GM12878 (cell line): ENCODE data around the gene MAGEA2.
"Not testable (repeated sequence)": the region's sequence is repeated elsewhere in the genome, so short reads cannot be mapped to it uniquely, and the experiment has no call there.

Experiments
- CTCF ChIP-seq, 3 experiments: IDR thresholded peaks in 2 of 3; conservative IDR thresholded peaks in 1 of 3; 2 replicates each; pipeline ENCODE4 v1.5.1; 2011; ENCODE audit warnings: low read depth in 3 of 3, low read length in 3 of 3, mild to moderate bottlenecking in 3 of 3, control low read depth in 2 of 3, moderate library complexity in 2 of 3, inconsistent platforms in 1 of 3, mixed read lengths in 1 of 3; ENCODE audit not compliant: control insufficient read depth in 2 of 3, insufficient read depth in 1 of 3; ENCODE audit errors: extremely low read depth in 1 of 3
- ESRRA ChIP-seq: IDR thresholded peaks from 2 replicates; pipeline ENCODE4 v1.6.1; 2012; ENCODE audit warnings: mild to moderate bottlenecking, low read length, improper control_type of control experiment
- POLR2A ChIP-seq: IDR thresholded peaks from 2 replicates; pipeline ENCODE4 v1.6.1; 2011; ENCODE audit warnings: low read depth, mild to moderate bottlenecking, low read length

GRCh38 chrX:152736528-152736927 is 17.1 kb downstream of the MAGEA2 start:
- not testable (repeated sequence) for TF ChIP-seq ESRRA; POLR2A; CTCF (IDR thresholded peaks at IDR 0.05 in 2 of 3, conservative IDR thresholded peaks at IDR 0.05 in 1 of 3; ENCODE audit: control insufficient read depth in 2 of 3, extremely low read depth in 1 of 3, insufficient read depth in 1 of 3, low read depth in 3 of 3, low read length in 3 of 3)
